Measurements from ENCODE around the gene TMEM82. TPM values are rescaled to one million over a fixed set of nuclear protein-coding genes. Genes with fewer than 3 reads are reported as not detected.

The TMEM82 gene
- total RNA-seq, 2 donors from 2014 or later = 0.46 to 3.2 TPM

DNA sequence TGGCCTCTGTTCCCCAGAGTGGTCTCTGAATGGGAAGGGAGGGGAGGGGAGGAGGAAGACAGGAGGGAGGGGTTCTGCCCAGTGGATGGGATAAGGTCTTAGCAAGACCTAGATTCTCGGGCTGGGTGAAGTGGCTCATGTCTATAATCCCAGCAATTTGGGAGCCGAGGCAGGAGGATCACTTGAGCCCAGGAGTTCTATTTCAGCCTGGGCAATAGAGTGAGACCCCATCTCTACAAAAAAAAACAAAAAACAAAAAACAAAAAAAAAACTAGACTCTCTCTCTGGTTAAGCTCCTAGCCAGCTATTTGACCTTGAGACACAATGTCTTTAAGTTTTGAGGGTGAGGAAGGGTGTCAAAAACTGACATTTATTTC, 53.8 kb downstream of the TMEM82 start:
- Mint-ChIP-seq H3K9me3 (no peaks in the 10 kb centered on the region), H3K27me3 (ENCODE audit: insufficient read depth) (no peaks in the 10 kb centered on the region), H3K4me1 (peaks cover 33% of the 10 kb centered on the region), H3K36me3 (ENCODE audit: low read depth) (no peaks in the 10 kb centered on the region), H3K4me3 (no peak overlapping the region), H3K27ac (peak overlapping the region; percentile 24)
- H3K27ac ChIP-seq (ENCODE audit: low read depth, low read length) = no peak overlapping the region
- WGBS, 2 experiments (ENCODE audit: insufficient coverage in 1 of 2, insufficient read length in 1 of 2) = 82 to 100% methylated on average over 1 to 2 of the region's 2 CpGs
- no peaks in the 10 kb centered on the region for H3K36me3 ChIP-seq (ENCODE audit: control insufficient read depth, insufficient read depth, low read length)
- no peak overlapping the region for H3K9ac ChIP-seq (ENCODE audit: extremely low read depth, low read length, poor library complexity, severe bottlenecking)
- H3K9me3 ChIP-seq (ENCODE audit: control insufficient read depth, low read length) = no peaks in the 10 kb centered on the region
- H3K4me3 ChIP-seq (ENCODE audit: low read length) = no peak overlapping the region
- H3K27me3 ChIP-seq (ENCODE audit: control insufficient read depth, insufficient read depth, low read length, poor library complexity, severe bottlenecking) = no peaks in the 10 kb centered on the region
- TF ChIP-seq, protein P1, sequence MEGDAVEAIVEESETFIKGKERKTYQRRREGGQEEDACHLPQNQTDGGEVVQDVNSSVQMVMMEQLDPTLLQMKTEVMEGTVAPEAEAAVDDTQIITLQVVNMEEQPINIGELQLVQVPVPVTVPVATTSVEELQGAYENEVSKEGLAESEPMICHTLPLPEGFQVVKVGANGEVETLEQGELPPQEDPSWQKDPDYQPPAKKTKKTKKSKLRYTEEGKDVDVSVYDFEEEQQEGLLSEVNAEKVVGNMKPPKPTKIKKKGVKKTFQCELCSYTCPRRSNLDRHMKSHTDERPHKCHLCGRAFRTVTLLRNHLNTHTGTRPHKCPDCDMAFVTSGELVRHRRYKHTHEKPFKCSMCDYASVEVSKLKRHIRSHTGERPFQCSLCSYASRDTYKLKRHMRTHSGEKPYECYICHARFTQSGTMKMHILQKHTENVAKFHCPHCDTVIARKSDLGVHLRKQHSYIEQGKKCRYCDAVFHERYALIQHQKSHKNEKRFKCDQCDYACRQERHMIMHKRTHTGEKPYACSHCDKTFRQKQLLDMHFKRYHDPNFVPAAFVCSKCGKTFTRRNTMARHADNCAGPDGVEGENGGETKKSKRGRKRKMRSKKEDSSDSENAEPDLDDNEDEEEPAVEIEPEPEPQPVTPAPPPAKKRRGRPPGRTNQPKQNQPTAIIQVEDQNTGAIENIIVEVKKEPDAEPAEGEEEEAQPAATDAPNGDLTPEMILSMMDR (conservative IDR thresholded peaks at IDR 0.05) = no peak
- no peak for DNase-seq
- H3K4me1 ChIP-seq (ENCODE audit: control insufficient read depth, insufficient read depth, low read length) = peaks cover 20% of the 10 kb centered on the region

Other genes with a start within 250 kb of the TMEM82 start
- 10 to 100 TPM; 15.5 to 16.1 TPM for gene CASP9, start 218.3 kb upstream of the TMEM82 start, total RNA-seq
- 10 to 100 TPM; 23.1 to 31.6 TPM for gene DNAJC16, start 215.7 kb upstream of the TMEM82 start, total RNA-seq
- gene AGMAT, start 157.4 kb upstream of the TMEM82 start, total RNA-seq = 1 to 10 TPM; 3.8 to 4.4 TPM
- 10 to 100 TPM; 36.0 to 37.6 TPM for gene DDI2, start 125.0 kb upstream of the TMEM82 start, total RNA-seq
- gene PLEKHM2, start 58.2 kb upstream of the TMEM82 start, total RNA-seq = 10 to 100 TPM; 46.9 to 50.4 TPM
- 1 to 10 TPM; 1.8 to 3.5 TPM for gene SLC25A34, start 6.2 kb upstream of the TMEM82 start, total RNA-seq
- gene FBLIM1, start 16.3 kb downstream of the TMEM82 start, total RNA-seq = 10 to 100 TPM; 58.4 to 60.6 TPM
- 1 to 10 TPM; 1.6 to 3.7 TPM for gene UQCRHL, start 65.2 kb downstream of the TMEM82 start, total RNA-seq
- 10 to 100 TPM; 61.5 to 71.9 TPM for gene SPEN, start 105.2 kb downstream of the TMEM82 start, total RNA-seq
- 10 to 100 TPM; 28.0 to 31.7 TPM for gene ZBTB17, start 233.6 kb downstream of the TMEM82 start, total RNA-seq

Data from endodermal cell (in vitro differentiated cells).